ENCODE measurements around the gene SMYD4. TPM values are rescaled to one million over a fixed set of nuclear protein-coding genes. Genes with fewer than 3 reads are reported as not detected.

Gene SMYD4
- total and polyA plus RNA-seq, 2 experiments from 2014 or later, result 17.0 to 21.9 TPM

- peak overlapping the region; percentile 98 for H2AFZ ChIP-seq
- Mint-ChIP-seq H3K9me3 (no peaks in the 10 kb centered on the region; the same call in 2 of the 3 replicates), H3K4me1 (peaks cover 18% of the 10 kb centered on the region), H3K4me3 (peak overlapping the region; percentile 43), H3K36me3 (ENCODE audit: low read depth) (no peaks in the 10 kb centered on the region), H3K27ac (no peak overlapping the region), H3K27me3 (ENCODE audit: insufficient read depth, low read depth, poor library complexity) (peaks cover 14% of the 10 kb centered on the region)
- no peaks in the 10 kb centered on the region for H3K79me2 ChIP-seq (replicated peaks; ENCODE audit: insufficient read depth)
- TF ChIP-seq ETS1 (IDR thresholded peaks at IDR 0.05) (no peak), EZH2 (IDR thresholded peaks at IDR 0.05; ENCODE audit: low read depth, unreplicated experiment) (no peak), CTCF (conservative IDR thresholded peaks at IDR 0.05; ENCODE audit: low read depth in 2 of 2) (peak in 1 of 2 experiments; percentile 18; a peak in 1 of 4 replicates), JUNB (IDR thresholded peaks at IDR 0.05; ENCODE audit: unreplicated experiment) (no peak), POLR2AphosphoS5 (IDR thresholded peaks at IDR 0.05; ENCODE audit: low read depth) (no peak)
- no peak overlapping the region for H3K27ac ChIP-seq (ENCODE audit: low read depth)
- H4K20me1 ChIP-seq (replicated peaks; ENCODE audit: insufficient read depth), result no peaks in the 10 kb centered on the region
- H3F3A ChIP-seq (replicated peaks; ENCODE audit: low read depth), result no peaks in the 10 kb centered on the region
- peak; percentile 69 for DNase-seq (ENCODE audit: low spot score)
- ATAC-seq, result peak; percentile 45
- no peaks in the 10 kb centered on the region for H3K9me2 ChIP-seq (ENCODE audit: insufficient read depth)
- H3K27me3 ChIP-seq (ENCODE audit: insufficient read depth), result no peaks in the 10 kb centered on the region
- 0 out of 2 replicates have a peak overlapping the region, but pooled peaks have one; percentile 17 for H3K4me3 ChIP-seq
- H3K4me1 ChIP-seq (ENCODE audit: insufficient read depth), result peaks cover 6% of the 10 kb centered on the region
- H3K4me2 ChIP-seq, result peak overlapping the region; percentile 55; the same call in 1 of the 2 replicates
- H3K36me3 ChIP-seq (ENCODE audit: insufficient read depth), result no peaks in the 10 kb centered on the region
Measured at GRCh38 chr17:1752425-1753262, 77.1 kb downstream of the SMYD4 start.

GRCh38 chr17:1750628-1751027 is 79.1 kb downstream of the SMYD4 start:
- no peak for ATAC-seq

More at GRCh38 chr17:1750628-1751027, 79.1 kb downstream of the SMYD4 start:
- no peak for TF ChIP-seq NANOG (IDR thresholded peaks at IDR 0.05; ENCODE audit: borderline replicate concordance)
- TF ChIP-seq EZH2 (IDR thresholded peaks at IDR 0.05; ENCODE audit: low read depth, unreplicated experiment), result no peak
- no peak for TF ChIP-seq CTCF (conservative IDR thresholded peaks at IDR 0.05; ENCODE audit: low read depth in 2 of 2)
- no peak for TF ChIP-seq REST (IDR thresholded peaks at IDR 0.05; ENCODE audit: unreplicated experiment)
- no peak for TF ChIP-seq POLR2AphosphoS5 (IDR thresholded peaks at IDR 0.05; ENCODE audit: low read depth)
- TF ChIP-seq ETS1 (IDR thresholded peaks at IDR 0.05), result no peak
- no peak for TF ChIP-seq ZNF331 (CRISPR knock-in tag; IDR thresholded peaks at IDR 0.05; ENCODE audit: low read depth)
- no peak for TF ChIP-seq STAT1 (IDR thresholded peaks at IDR 0.05; ENCODE audit: unreplicated experiment)
- Histone ChIP-seq H3K36me3 (ENCODE audit: insufficient read depth) (no peaks in the 10 kb centered on the region), H3K27ac (ENCODE audit: low read depth) (no peak overlapping the region), H3K4me1 (ENCODE audit: insufficient read depth) (peaks cover 6% of the 10 kb centered on the region), H3K4me2 (no peak overlapping the region), H3K9me2 (ENCODE audit: insufficient read depth) (no peaks in the 10 kb centered on the region), H3K79me2 (replicated peaks; ENCODE audit: insufficient read depth) (no peaks in the 10 kb centered on the region), H3K27me3 (ENCODE audit: insufficient read depth) (no peaks in the 10 kb centered on the region), H3F3A (replicated peaks; ENCODE audit: low read depth) (no peaks in the 10 kb centered on the region; the same call in 1 of the 2 replicates), H4K20me1 (replicated peaks; ENCODE audit: insufficient read depth) (no peaks in the 10 kb centered on the region), H2AFZ (peak overlapping the region; percentile 38; the same call in 1 of the 2 replicates), H3K4me3 (no peak overlapping the region)
- H3K4me1 Mint-ChIP-seq, result peaks cover 16% of the 10 kb centered on the region
- no peaks in the 10 kb centered on the region for H3K9me3 Mint-ChIP-seq
- H3K27ac Mint-ChIP-seq, result no peak overlapping the region
- no peaks in the 10 kb centered on the region for H3K36me3 Mint-ChIP-seq (ENCODE audit: low read depth)
- no peak for DNase-seq (ENCODE audit: low spot score)
- H3K4me3 Mint-ChIP-seq, result no peak overlapping the region
- H3K27me3 Mint-ChIP-seq (ENCODE audit: insufficient read depth, low read depth, poor library complexity), result peaks cover 12% of the 10 kb centered on the region
